Hepatocyte (in vitro differentiated cells): ENCODE data around the gene HOXC9.

Source experiments
- EZH2 ChIP-seq: fragments of 200-600 bp; sonication (generic); IDR thresholded peaks from 2 replicates; pipeline ENCODE4 v1.6.1; 2016; ENCODE audit warnings: antibody characterized with exemption, mild to moderate bottlenecking, borderline replicate concordance
- EZH2phosphoT487 ChIP-seq: fragments of 200-600 bp; sonication (generic); IDR thresholded peaks from one replicate; pipeline ENCODE4 v1.6.1; 2018; ENCODE audit warnings: antibody characterized with exemption, mild to moderate bottlenecking, low read depth, moderate library complexity; ENCODE audit not compliant: unreplicated experiment, severe bottlenecking
- TF ChIP-seq, protein P1 (sequence below): fragments of 200-600 bp; sonication (generic); IDR thresholded peaks from 2 replicates; pipeline ENCODE4 v1.5.1; 2016; ENCODE audit warnings: antibody characterized with exemption, mild to moderate bottlenecking; ENCODE audit not compliant: poor library complexity

GRCh38 chr12:54032627-54033100, 32.7 kb downstream of the HOXC9 start, which contains the start of gene HOXC5:
- TF ChIP-seq, protein P1, sequence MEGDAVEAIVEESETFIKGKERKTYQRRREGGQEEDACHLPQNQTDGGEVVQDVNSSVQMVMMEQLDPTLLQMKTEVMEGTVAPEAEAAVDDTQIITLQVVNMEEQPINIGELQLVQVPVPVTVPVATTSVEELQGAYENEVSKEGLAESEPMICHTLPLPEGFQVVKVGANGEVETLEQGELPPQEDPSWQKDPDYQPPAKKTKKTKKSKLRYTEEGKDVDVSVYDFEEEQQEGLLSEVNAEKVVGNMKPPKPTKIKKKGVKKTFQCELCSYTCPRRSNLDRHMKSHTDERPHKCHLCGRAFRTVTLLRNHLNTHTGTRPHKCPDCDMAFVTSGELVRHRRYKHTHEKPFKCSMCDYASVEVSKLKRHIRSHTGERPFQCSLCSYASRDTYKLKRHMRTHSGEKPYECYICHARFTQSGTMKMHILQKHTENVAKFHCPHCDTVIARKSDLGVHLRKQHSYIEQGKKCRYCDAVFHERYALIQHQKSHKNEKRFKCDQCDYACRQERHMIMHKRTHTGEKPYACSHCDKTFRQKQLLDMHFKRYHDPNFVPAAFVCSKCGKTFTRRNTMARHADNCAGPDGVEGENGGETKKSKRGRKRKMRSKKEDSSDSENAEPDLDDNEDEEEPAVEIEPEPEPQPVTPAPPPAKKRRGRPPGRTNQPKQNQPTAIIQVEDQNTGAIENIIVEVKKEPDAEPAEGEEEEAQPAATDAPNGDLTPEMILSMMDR, result peak; percentile 93
- no peak for TF ChIP-seq EZH2
- no peak for TF ChIP-seq EZH2phosphoT487
